HepG2 (cell line): ENCODE results near the gene NOP9. TPM values are rescaled to one million over a fixed set of nuclear protein-coding genes. Genes with fewer than 3 reads are reported as not detected.

Source experiments
- ATAC-seq: fragments of 200-7000 bp; cut with Tn5 transposase; 3 replicates; pipeline ENCODE4 v1.9.1; 2020; ENCODE audit warnings: mild to moderate bottlenecking, moderate library complexity
- BruUV-seq: library from RNA; stranded (reverse); fragments of 400-500 nt; replicated peaks from 2 replicates; lab custom pipeline; 2021; lab: Mats Ljungman, UMichigan
- CTCF ChIA-PET: fragments of 300-600 bp; formaldehyde crosslinking; extraction: SDS; loops from one replicate; lab custom pipeline; 2021; ENCODE audit warnings: low total read pairs, inconsistent platforms, low intra/inter-chr PET ratio; lab: Yijun Ruan, JAX
- POLR2A ChIA-PET: fragments of 350-600 bp; sonication (Branson Sonifier 250); formaldehyde crosslinking; loops from one replicate; lab custom pipeline; 2020; ENCODE audit warnings: antibody characterized with exemption, inconsistent platforms; lab: Yijun Ruan, JAX
- DNase-seq: peaks from one replicate; pipeline ENCODE4 v3.0.0-alpha.2; 2015; ENCODE audit warnings: low spot score
- FAIRE-seq: peaks from 3 replicates; lab custom pipeline; 2011; peaks lifted over from hg19 to GRCh38; lab: Jason Lieb, UNC
- H2AFZ ChIP-seq: one replicate; pipeline ENCODE4 v1.6.1; 2011; ENCODE audit warnings: low read length, inconsistent platforms
- H3K27ac ChIP-seq: fragments of 300-600 bp; 3 replicates; pipeline ENCODE4 v1.8.0; 2011; ENCODE audit warnings: mixed run types, mild to moderate bottlenecking, mixed read lengths, low read length, inconsistent platforms; ENCODE audit not compliant: insufficient read depth; ENCODE audit errors: extremely low read length
- H3K27me3 ChIP-seq, 2 experiments: fragments of 200-600 bp in 1 of 2; 2 replicates in 1 of 2; 3 replicates in 1 of 2; pipeline versions ENCODE4 v1.6.0 to v1.8.0; 2011; ENCODE audit warnings: low read length in 2 of 2, mild to moderate bottlenecking in 2 of 2, moderate library complexity in 2 of 2, inconsistent platforms in 1 of 2; ENCODE audit not compliant: insufficient read depth in 2 of 2, control insufficient read depth in 1 of 2
- H3K36me3 ChIP-seq, 2 experiments: fragments of 200-600 bp in 1 of 2; replicated peaks in 1 of 2; 2 replicates in 1 of 2; 3 replicates in 1 of 2; pipeline versions ENCODE4 v1.5.1 to v1.8.0; 2011; ENCODE audit warnings: low read length in 2 of 2, inconsistent platforms in 1 of 2; ENCODE audit not compliant: insufficient read depth in 2 of 2, control insufficient read depth in 1 of 2
- H3K4me1 ChIP-seq: 2 replicates; pipeline ENCODE4 v1.5.1; 2012; ENCODE audit warnings: low read length, inconsistent platforms; ENCODE audit not compliant: insufficient read depth
- H3K4me2 ChIP-seq: 2 replicates; pipeline ENCODE4 v1.6.0; 2011; ENCODE audit warnings: low read depth, low read length, inconsistent platforms
- H3K4me3 ChIP-seq, 3 experiments: fragments of 200-600 bp in 1 of 3; sonication (generic), shearing (Covaris generic) in 1 of 3; replicated peaks in 1 of 3; 2 replicates each; pipeline ENCODE4 v1.5.1; 2011 to 2016; ENCODE audit warnings: low read length in 3 of 3, inconsistent platforms in 2 of 3, low read depth in 2 of 3, mild to moderate bottlenecking in 2 of 3, control low read depth in 1 of 3, mixed read lengths in 1 of 3; ENCODE audit not compliant: insufficient read depth in 1 of 3
- H3K79me2 ChIP-seq: one replicate; pipeline ENCODE4 v1.6.1; 2011; ENCODE audit warnings: low read length, inconsistent platforms; ENCODE audit not compliant: insufficient read depth
- H3K9ac ChIP-seq: 2 replicates; pipeline ENCODE4 v1.6.0; 2011; ENCODE audit warnings: mild to moderate bottlenecking, low read depth, low read length, inconsistent platforms; ENCODE audit not compliant: insufficient read depth
- H3K9me3 ChIP-seq: 2 replicates; pipeline ENCODE4 v1.5.1; 2012; ENCODE audit warnings: mild to moderate bottlenecking, low read length
- H4K20me1 ChIP-seq: 2 replicates; pipeline ENCODE4 v1.6.0; 2011; ENCODE audit warnings: inconsistent platforms, mild to moderate bottlenecking, low read length, moderate library complexity; ENCODE audit not compliant: insufficient read depth
- CC2D1A ChIP-seq: sonication (generic); formaldehyde crosslinking; IDR thresholded peaks from 2 replicates; pipeline ENCODE4 v1.8.1; 2023; ENCODE audit warnings: mild to moderate bottlenecking, missing genetic modification reagents
- DNMT1 ChIP-seq: sonication (generic); formaldehyde crosslinking; IDR thresholded peaks from 2 replicates; pipeline ENCODE4 v1.5.1; 2020; ENCODE audit warnings: mild to moderate bottlenecking, missing genetic modification reagents
- DNMT3B ChIP-seq: conservative IDR thresholded peaks from 2 replicates; pipeline ENCODE4 v1.6.1; 2016; ENCODE audit warnings: missing biosample characterization, control low read depth
- EZH2 ChIP-seq: conservative IDR thresholded peaks from 2 replicates; pipeline ENCODE4 v1.6.1; 2012; ENCODE audit warnings: mild to moderate bottlenecking, low read depth, low read length, moderate library complexity
- GATAD1 ChIP-seq: IDR thresholded peaks from 2 replicates; pipeline ENCODE4 v1.6.1; 2016; ENCODE audit warnings: missing genetic modification reagents, missing compliant biosample characterization
- HNRNPK ChIP-seq: fragments of 200-400 bp; formaldehyde crosslinking; IDR thresholded peaks from 2 replicates; pipeline ENCODE4 v1.6.1; 2018; ENCODE audit warnings: low read length, low read depth, moderate library complexity, mild to moderate bottlenecking; ENCODE audit not compliant: poor library complexity, severe bottlenecking
- HOXA7 ChIP-seq: sonication (generic); formaldehyde crosslinking; IDR thresholded peaks from 2 replicates; pipeline ENCODE4 v1.8.1; 2022; ENCODE audit warnings: mild to moderate bottlenecking, missing genetic modification reagents, moderate library complexity
- JUND ChIP-seq: sonication (generic); formaldehyde crosslinking; IDR thresholded peaks from 2 replicates; pipeline ENCODE4 v1.8.0; 2022; ENCODE audit warnings: mild to moderate bottlenecking, missing genetic modification reagents
- NFKBIZ ChIP-seq: IDR thresholded peaks from 2 replicates; pipeline ENCODE4 v1.6.1; 2018; ENCODE audit warnings: missing genetic modification reagents, missing compliant biosample characterization
- NR3C1 ChIP-seq: sonication (generic); formaldehyde crosslinking; IDR thresholded peaks from 2 replicates; pipeline ENCODE4 v1.4.0; 2020; ENCODE audit warnings: missing genetic modification reagents
- REL ChIP-seq: sonication (generic); formaldehyde crosslinking; conservative IDR thresholded peaks from 2 replicates; pipeline ENCODE4 v1.8.0; 2022; ENCODE audit warnings: mild to moderate bottlenecking, missing genetic modification reagents, moderate library complexity
- RFXAP ChIP-seq: sonication (generic); formaldehyde crosslinking; IDR thresholded peaks from 2 replicates; pipeline ENCODE4 v1.4.0; 2020; ENCODE audit warnings: missing genetic modification reagents, borderline replicate concordance
- YEATS2 ChIP-seq: sonication (generic); formaldehyde crosslinking; IDR thresholded peaks from 2 replicates; pipeline ENCODE4 v1.4.0; 2020; ENCODE audit warnings: missing genetic modification reagents, borderline replicate concordance
- ZIK1 ChIP-seq: sonication (generic); formaldehyde crosslinking; IDR thresholded peaks from 2 replicates; pipeline ENCODE4 v1.5.0; 2020; ENCODE audit warnings: mild to moderate bottlenecking, low read depth, missing genetic modification reagents, borderline replicate concordance
- ZMYM4 ChIP-seq: sonication (generic); formaldehyde crosslinking; IDR thresholded peaks from 2 replicates; pipeline ENCODE4 v1.8.1; 2023; ENCODE audit warnings: mild to moderate bottlenecking, missing genetic modification reagents
- ZNF3 ChIP-seq: IDR thresholded peaks from 2 replicates; pipeline ENCODE4 v1.7.0; 2017; ENCODE audit warnings: inconsistent platforms
- ZNF317 ChIP-seq: sonication (generic); formaldehyde crosslinking; IDR thresholded peaks from 2 replicates; pipeline ENCODE4 v1.5.0; 2020; ENCODE audit warnings: mild to moderate bottlenecking, missing genetic modification reagents
- ZNF800 ChIP-seq: sonication (generic); formaldehyde crosslinking; IDR thresholded peaks from 2 replicates; pipeline ENCODE4 v1.4.0; 2020; ENCODE audit warnings: missing genetic modification reagents
- ZNF850 ChIP-seq: sonication (generic); formaldehyde crosslinking; conservative IDR thresholded peaks from 2 replicates; pipeline ENCODE4 v1.9.0; 2021; ENCODE audit warnings: mild to moderate bottlenecking, missing genetic modification reagents
- WGBS: methylation state at CpG from one replicate; pipeline ENCODE4 v1.1.6; 2017; ENCODE audit warnings: low lambda C conversion rate; 5-methylcytosine and 5-hydroxymethylcytosine counted together
- in situ Hi-C: cut with HindIII; loops from 2 replicates; pipeline ENCODE4 v1.10.0; 2017; ENCODE audit warnings: low pct_unique_long_range_greater_than_20kb; ENCODE audit not compliant: extremely low pct_ligation_motif_present
- intact Hi-C: fragments of 100-400 bp; cut with micrococcal nuclease; formaldehyde crosslinking; loops from one replicate; pipeline ENCODE4 v1.10.0; 2022; ENCODE audit not compliant: unreplicated experiment
- polyA plus RNA-seq, 8 experiments: library from polyadenylated mRNA; depleted of rRNA in 3 of 8; stranded (reverse) in 7 of 8; unstranded in 1 of 8; fragments of >200 nt; fragmentation: Illumina TruSeq in 4 of 8; extraction: Trizol in 4 of 8; gene quantifications; 2 replicates each; pipeline versions ENCODE4 v1.2.1 to v1.2.3, GENCODE V29; 2011 to 2016; ENCODE audit warnings: low read depth in 4 of 8, missing spikeins in 1 of 8, mixed read lengths in 1 of 8; ENCODE audit not compliant: insufficient read depth in 1 of 8
- total RNA-seq, 5 experiments: library from RNA; depleted of rRNA; stranded (reverse); fragments of >200 nt; fragmentation: Illumina TruSeq; extraction: Trizol; gene quantifications; 2 replicates each; pipeline ENCODE4 v1.2.3, GENCODE V29; 2016; ENCODE audit warnings: low read depth in 1 of 5
- TF ChIP-seq, protein P1 (sequence below): sonication (generic); formaldehyde crosslinking; IDR thresholded peaks from 2 replicates; pipeline ENCODE4 v1.4.0; 2020; ENCODE audit warnings: missing genetic modification reagents
- TF ChIP-seq, protein P2 (sequence below): sonication (generic); formaldehyde crosslinking; IDR thresholded peaks from 2 replicates; pipeline ENCODE4 v1.5.0; 2020; ENCODE audit warnings: missing genetic modification reagents

NOP9 gene
- total and polyA plus RNA-seq, 2 of the 13 experiments (the other 11 are each of a cell fraction or from before 2014, with no cell fraction given) = 24.5 to 61.6 TPM

DNA sequence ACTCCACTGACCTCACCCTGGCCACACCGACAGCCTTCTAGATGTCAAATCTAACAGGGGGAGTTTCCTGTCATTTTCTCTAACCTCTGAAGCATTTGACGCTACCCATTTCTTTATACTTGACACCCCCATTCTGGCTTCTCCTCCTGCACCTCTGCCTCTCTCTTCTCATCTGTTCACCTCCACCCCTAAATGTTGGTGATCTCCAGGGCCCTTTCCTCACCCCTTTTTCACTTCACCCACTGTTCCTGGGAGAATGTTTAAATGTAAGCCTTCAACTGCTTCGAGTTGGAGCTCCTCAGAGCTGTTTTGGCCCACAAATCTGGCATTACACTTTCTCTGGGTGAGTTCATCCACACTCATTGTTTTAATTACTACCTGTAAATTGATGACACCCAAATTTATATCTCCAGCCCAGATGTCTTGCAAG is 27.8 kb upstream of the NOP9 start:
- ChIA-PET POLR2A (interaction anchor here (0.6 to 16.5 kb wide), 49 partner anchors 9 to 1435 kb away, joined by 3 to 435 read pairs (median 9); partner anchors contain the start of genes BCL2L2, CARMIL3, CBLN3 and CHMP4A), CTCF (interaction anchor here (1.4 to 2.8 kb wide), 3 partner anchors 26 to 56 kb away, joined by 10 to 33 read pairs (median 10); partner anchors contain the start of genes MDP1 and TINF2)
- H3K27me3 ChIP-seq = no peaks in the 10 kb centered on the region; a peak in 1 of 5 replicates
- no peaks in the 10 kb centered on the region for H3K9me3 ChIP-seq
- peak overlapping the region; percentile 98 for H3K9ac ChIP-seq
- BruUV-seq = TSS peak; percentile 50
- H2AFZ ChIP-seq = peak overlapping the region; percentile 75
- peak overlapping the region; percentile 78 to 96 (median 78) for H3K4me3 ChIP-seq
- intact Hi-C loops = loop anchor here (1.0 to 2.0 kb wide), 4 partner anchors 20 to 55 kb away; partner anchors contain the start of gene MDP1
- in situ Hi-C loops = no loop called here
- peaks cover 11 to 20% of the 10 kb centered on the region in 2 experiments; a peak in 4 of 5 replicates for H3K36me3 ChIP-seq
- peak overlapping the region; percentile 92 for H3K27ac ChIP-seq
- 9% methylated on average over 3 of the region's 3 CpGs for WGBS
- no peaks in the 10 kb centered on the region for H4K20me1 ChIP-seq
- peak overlapping the region; percentile 97 for H3K4me2 ChIP-seq
- DNase-seq (no peak), FAIRE-seq (no peak), ATAC-seq (no peak)
- H3K4me1 ChIP-seq = peaks cover 22% of the 10 kb centered on the region
- peaks cover 7% of the 10 kb centered on the region for H3K79me2 ChIP-seq
- no peak for TF ChIP-seq GATAD1
- TF ChIP-seq, protein P1, sequence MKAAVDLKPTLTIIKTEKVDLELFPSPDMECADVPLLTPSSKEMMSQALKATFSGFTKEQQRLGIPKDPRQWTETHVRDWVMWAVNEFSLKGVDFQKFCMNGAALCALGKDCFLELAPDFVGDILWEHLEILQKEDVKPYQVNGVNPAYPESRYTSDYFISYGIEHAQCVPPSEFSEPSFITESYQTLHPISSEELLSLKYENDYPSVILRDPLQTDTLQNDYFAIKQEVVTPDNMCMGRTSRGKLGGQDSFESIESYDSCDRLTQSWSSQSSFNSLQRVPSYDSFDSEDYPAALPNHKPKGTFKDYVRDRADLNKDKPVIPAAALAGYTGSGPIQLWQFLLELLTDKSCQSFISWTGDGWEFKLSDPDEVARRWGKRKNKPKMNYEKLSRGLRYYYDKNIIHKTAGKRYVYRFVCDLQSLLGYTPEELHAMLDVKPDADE = no peak
- TF ChIP-seq RFXAP = no peak
- no peak for TF ChIP-seq HOXA7 (CRISPR knock-in tag)
- no peak for TF ChIP-seq NR3C1 (CRISPR knock-in tag)
- TF ChIP-seq NFKBIZ = no peak
- TF ChIP-seq YEATS2 = no peak
- TF ChIP-seq, protein P2, sequence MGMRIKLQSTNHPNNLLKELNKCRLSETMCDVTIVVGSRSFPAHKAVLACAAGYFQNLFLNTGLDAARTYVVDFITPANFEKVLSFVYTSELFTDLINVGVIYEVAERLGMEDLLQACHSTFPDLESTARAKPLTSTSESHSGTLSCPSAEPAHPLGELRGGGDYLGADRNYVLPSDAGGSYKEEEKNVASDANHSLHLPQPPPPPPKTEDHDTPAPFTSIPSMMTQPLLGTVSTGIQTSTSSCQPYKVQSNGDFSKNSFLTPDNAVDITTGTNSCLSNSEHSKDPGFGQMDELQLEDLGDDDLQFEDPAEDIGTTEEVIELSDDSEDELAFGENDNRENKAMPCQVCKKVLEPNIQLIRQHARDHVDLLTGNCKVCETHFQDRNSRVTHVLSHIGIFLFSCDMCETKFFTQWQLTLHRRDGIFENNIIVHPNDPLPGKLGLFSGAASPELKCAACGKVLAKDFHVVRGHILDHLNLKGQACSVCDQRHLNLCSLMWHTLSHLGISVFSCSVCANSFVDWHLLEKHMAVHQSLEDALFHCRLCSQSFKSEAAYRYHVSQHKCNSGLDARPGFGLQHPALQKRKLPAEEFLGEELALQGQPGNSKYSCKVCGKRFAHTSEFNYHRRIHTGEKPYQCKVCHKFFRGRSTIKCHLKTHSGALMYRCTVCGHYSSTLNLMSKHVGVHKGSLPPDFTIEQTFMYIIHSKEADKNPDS = no peak
- TF ChIP-seq CC2D1A (CRISPR knock-in tag) = no peak
- TF ChIP-seq EZH2 = no peak
- no peak for TF ChIP-seq ZMYM4 (CRISPR knock-in tag)
- TF ChIP-seq ZNF800 = peak; percentile 79; the same call in 1 of the 2 replicates
- no peak; the same call in 1 of the 2 replicates for TF ChIP-seq ZNF3 (CRISPR knock-in tag)
- TF ChIP-seq DNMT1 = no peak
- no peak for TF ChIP-seq HNRNPK
- TF ChIP-seq JUND = no peak
- no peak for TF ChIP-seq REL (CRISPR knock-in tag)
- TF ChIP-seq ZNF317 (CRISPR knock-in tag) = peak; percentile 16; the same call in 1 of the 2 replicates
- no peak for TF ChIP-seq ZIK1 (CRISPR knock-in tag)
- no peak; the same call in 1 of the 2 replicates for TF ChIP-seq DNMT3B (CRISPR knock-in tag)
- no peak for TF ChIP-seq ZNF850 (CRISPR knock-in tag)
